GM10847 (cell line): ENCODE measurements around the gene KIRREL3.

Source experiments
- POLR2A ChIP-seq: IDR thresholded peaks from 2 replicates; pipeline ENCODE4 v1.6.1; 2011; ENCODE audit not compliant: insufficient read length; ENCODE audit errors: extremely low read depth

The KIRREL3 gene

GRCh38 chr11:126988655-126989054, 11.9 kb downstream of the KIRREL3 start:
- TF ChIP-seq POLR2A: no peak

DNA sequence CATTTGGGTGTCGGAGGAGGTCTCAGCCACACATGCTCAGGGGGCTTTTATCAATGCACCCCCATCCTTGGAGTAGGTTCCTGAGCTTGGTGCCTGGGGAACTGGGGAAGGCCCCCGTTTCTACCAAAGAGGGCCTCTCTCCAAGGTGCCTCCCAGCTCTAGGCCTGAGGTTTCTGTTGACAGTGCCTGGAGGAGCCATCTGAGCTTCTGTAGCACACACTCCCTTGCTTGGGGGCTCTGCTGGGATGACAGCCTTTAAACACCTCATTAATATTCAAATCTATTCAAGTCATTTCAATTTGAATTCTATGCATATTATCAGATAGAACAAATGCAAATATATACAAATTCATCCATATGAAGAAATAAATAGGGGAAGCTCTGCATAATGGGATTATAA, 18.9 kb downstream of the KIRREL3 start:
- TF ChIP-seq POLR2A: no peak

GRCh38 chr11:126978911-126979310, 21.7 kb downstream of the KIRREL3 start:
- TF ChIP-seq POLR2A: no peak

- TF ChIP-seq POLR2A: no peak
Measured at GRCh38 chr11:126978165-126978564, 22.4 kb downstream of the KIRREL3 start.

DNA sequence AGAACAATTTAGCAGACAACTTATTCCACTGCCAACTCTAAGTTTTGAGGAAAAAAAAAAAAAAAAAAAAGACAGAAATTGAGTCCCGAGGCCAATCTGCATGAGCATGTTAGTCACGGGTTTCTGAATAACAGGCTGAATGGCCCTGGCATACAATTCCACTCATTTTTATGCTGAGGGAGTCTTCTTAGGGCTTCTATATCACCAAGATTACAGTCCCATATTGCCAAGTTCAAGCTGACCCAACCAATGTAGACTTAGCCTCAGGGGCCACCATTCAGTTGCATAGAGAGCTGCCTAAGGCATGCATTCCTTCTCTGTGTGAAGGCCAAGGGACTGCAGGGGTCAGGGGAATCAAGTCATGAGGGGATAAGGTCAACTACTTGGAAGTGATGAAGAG, 27.5 kb downstream of the KIRREL3 start:
- TF ChIP-seq POLR2A: no peak

- TF ChIP-seq POLR2A: no peak
Measured at GRCh38 chr11:126971305-126971704, 29.3 kb downstream of the KIRREL3 start.

- no peak for TF ChIP-seq POLR2A
Measured at GRCh38 chr11:126969865-126970479, 30.6 kb downstream of the KIRREL3 start.

GRCh38 chr11:126968915-126969314, 31.7 kb downstream of the KIRREL3 start:
- TF ChIP-seq POLR2A: no peak

GRCh38 chr11:126965331-126965730, 35.2 kb downstream of the KIRREL3 start:
- TF ChIP-seq POLR2A: no peak

DNA sequence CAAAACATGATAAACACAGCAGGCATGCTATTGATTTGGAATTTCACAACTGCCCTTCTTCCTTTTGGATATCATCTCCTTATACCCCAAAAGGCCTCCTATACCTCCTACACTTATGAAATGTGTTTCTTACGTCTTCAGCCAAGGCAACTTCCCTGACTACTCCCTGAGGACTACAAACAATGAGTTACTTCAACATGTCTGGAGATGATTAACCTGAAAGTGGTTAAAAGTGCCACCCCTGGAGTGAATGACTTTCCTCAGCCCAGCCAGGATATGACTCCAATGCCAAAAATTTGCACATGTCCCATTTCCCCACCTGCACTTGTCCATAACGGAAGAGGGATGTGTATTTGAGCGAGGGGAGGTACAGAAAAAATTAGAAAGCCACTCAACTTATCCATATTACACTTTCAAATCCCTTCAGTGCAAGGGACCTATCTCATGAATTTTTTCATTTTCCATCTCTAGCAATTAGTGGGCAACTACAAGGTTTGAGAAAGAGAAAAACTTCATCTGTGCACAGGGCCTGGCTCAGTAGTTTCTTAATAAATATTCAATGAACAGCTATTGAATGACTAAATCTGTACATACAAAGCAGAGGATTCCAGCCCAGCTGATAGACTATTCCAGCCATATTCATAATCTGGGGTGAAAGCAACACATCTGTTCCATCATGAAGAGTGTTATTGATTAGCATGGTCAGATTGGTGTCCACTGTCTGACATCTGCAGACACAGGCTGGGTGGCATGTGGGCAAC, 36.8 kb downstream of the KIRREL3 start:
- TF ChIP-seq POLR2A: no peak

- TF ChIP-seq POLR2A: no peak
Measured at GRCh38 chr11:126963115-126963514, 37.5 kb downstream of the KIRREL3 start.

DNA sequence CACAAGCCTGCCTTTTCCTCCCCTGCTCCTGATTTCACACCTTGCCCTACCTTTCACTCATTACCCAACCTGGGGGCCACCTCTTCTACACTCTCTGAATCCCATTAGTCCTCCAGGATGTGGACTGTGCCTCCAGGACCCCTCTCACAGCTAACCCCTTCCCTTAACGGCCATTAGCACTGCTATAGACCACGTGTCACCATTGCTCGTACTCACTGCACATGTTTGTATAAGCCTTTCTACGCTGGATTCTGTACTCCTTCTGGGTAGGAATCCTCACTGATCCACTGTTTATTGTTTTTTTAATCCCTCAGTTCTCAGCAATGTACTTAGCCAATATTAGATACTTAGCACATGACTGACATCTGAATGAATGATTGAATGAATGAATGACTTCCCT, 40.9 kb downstream of the KIRREL3 start:
- TF ChIP-seq POLR2A: no peak

GRCh38 chr11:126956635-126957034, 43.9 kb downstream of the KIRREL3 start:
- TF ChIP-seq POLR2A: no peak

GRCh38 chr11:126951465-126951864, 49.1 kb downstream of the KIRREL3 start:
- no peak for TF ChIP-seq POLR2A

GRCh38 chr11:126949066-126949891, 51.3 kb downstream of the KIRREL3 start:
- no peak for TF ChIP-seq POLR2A

DNA sequence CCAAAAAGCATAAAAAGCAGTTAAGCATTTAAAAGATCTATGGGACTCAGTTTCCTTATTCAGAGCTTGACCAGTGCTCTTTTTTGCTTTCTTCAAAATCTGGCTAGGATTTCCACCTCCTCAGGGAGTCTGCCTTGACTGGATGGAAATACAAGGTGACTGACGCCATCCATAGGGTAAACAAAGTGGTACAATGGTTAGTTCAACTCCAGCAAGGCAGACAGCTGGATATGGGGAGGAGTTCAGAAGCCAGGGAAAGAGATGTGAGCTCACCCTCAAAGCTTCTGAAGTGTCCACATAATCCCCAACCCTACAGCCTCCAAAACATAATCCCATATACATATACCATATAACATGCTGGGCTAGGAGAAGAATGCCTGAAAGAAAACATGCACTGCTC, 52.0 kb downstream of the KIRREL3 start:
- no peak for TF ChIP-seq POLR2A

- no peak for TF ChIP-seq POLR2A
Measured at GRCh38 chr11:126945319-126945718, 55.3 kb downstream of the KIRREL3 start.

GRCh38 chr11:126943316-126943715, 57.3 kb downstream of the KIRREL3 start:
- TF ChIP-seq POLR2A: no peak
